ENCODE data around the gene CD320.

The CD320 gene

GRCh38 chr19:8338835-8339234 is 30.7 kb upstream of the CD320 start:
- Histone ChIP-seq H3K9me3 (ENCODE audit: low read length) (no peaks in the 10 kb centered on the region), H3K4me3 (ENCODE audit: low read length) (no peak overlapping the region), H2AFZ (ENCODE audit: low read depth, low read length) (no peak overlapping the region), H3K27me3 (ENCODE audit: insufficient read depth, low read length) (peaks cover 48% of the 10 kb centered on the region), H3K36me3 (ENCODE audit: insufficient read depth, low read length) (no peaks in the 10 kb centered on the region), H3K4me1 (ENCODE audit: insufficient read depth, low read length) (no peaks in the 10 kb centered on the region)

- H3K36me3 ChIP-seq (ENCODE audit: insufficient read depth, low read length), result no peaks in the 10 kb centered on the region
- no peak overlapping the region for H3K4me3 ChIP-seq (ENCODE audit: low read length)
- no peaks in the 10 kb centered on the region for H3K9me3 ChIP-seq (ENCODE audit: low read length)
- no peak overlapping the region for H2AFZ ChIP-seq (ENCODE audit: low read depth, low read length)
- peaks cover 54% of the 10 kb centered on the region for H3K27me3 ChIP-seq (ENCODE audit: insufficient read depth, low read length)
- H3K4me1 ChIP-seq (ENCODE audit: insufficient read depth, low read length), result peaks cover 8% of the 10 kb centered on the region
These were observed 29.6 kb upstream of the CD320 start for GRCh38 chr19:8337728-8338127.

- Histone ChIP-seq H3K27me3 (ENCODE audit: insufficient read depth, low read length) (peaks cover 48% of the 10 kb centered on the region), H3K4me3 (ENCODE audit: low read length) (no peak overlapping the region), H2AFZ (ENCODE audit: low read depth, low read length) (no peak overlapping the region), H3K4me1 (ENCODE audit: insufficient read depth, low read length) (peaks cover 8% of the 10 kb centered on the region), H3K36me3 (ENCODE audit: insufficient read depth, low read length) (no peaks in the 10 kb centered on the region), H3K9me3 (ENCODE audit: low read length) (no peaks in the 10 kb centered on the region)
These were observed 28.5 kb upstream of the CD320 start for GRCh38 chr19:8336660-8337059.

GRCh38 chr19:8336072-8336569 is 28.0 kb upstream of the CD320 start:
- Histone ChIP-seq H3K9me3 (ENCODE audit: low read length) (no peaks in the 10 kb centered on the region), H3K4me3 (ENCODE audit: low read length) (no peak overlapping the region), H3K4me1 (ENCODE audit: insufficient read depth, low read length) (peaks cover 8% of the 10 kb centered on the region), H3K36me3 (ENCODE audit: insufficient read depth, low read length) (no peaks in the 10 kb centered on the region), H2AFZ (ENCODE audit: low read depth, low read length) (no peak overlapping the region), H3K27me3 (ENCODE audit: insufficient read depth, low read length) (peaks cover 52% of the 10 kb centered on the region)

GRCh38 chr19:8335343-8336071 is 27.3 kb upstream of the CD320 start:
- Histone ChIP-seq H3K9me3 (ENCODE audit: low read length) (no peaks in the 10 kb centered on the region), H3K27me3 (ENCODE audit: insufficient read depth, low read length) (peaks cover 47% of the 10 kb centered on the region), H3K4me3 (ENCODE audit: low read length) (peak overlapping the region; percentile 47), H3K36me3 (ENCODE audit: insufficient read depth, low read length) (no peaks in the 10 kb centered on the region), H2AFZ (ENCODE audit: low read depth, low read length) (peak overlapping the region; percentile 80), H3K4me1 (ENCODE audit: insufficient read depth, low read length) (peaks cover 8% of the 10 kb centered on the region)

GRCh38 chr19:8334458-8335342 is 26.5 kb upstream of the CD320 start:
- Histone ChIP-seq H3K36me3 (ENCODE audit: insufficient read depth, low read length) (no peaks in the 10 kb centered on the region), H3K4me3 (ENCODE audit: low read length) (peak overlapping the region; percentile 47), H3K27me3 (ENCODE audit: insufficient read depth, low read length) (peaks cover 41% of the 10 kb centered on the region), H3K4me1 (ENCODE audit: insufficient read depth, low read length) (peaks cover 8% of the 10 kb centered on the region), H3K9me3 (ENCODE audit: low read length) (no peaks in the 10 kb centered on the region), H2AFZ (ENCODE audit: low read depth, low read length) (peak overlapping the region; percentile 80)

- Histone ChIP-seq H3K4me1 (ENCODE audit: insufficient read depth, low read length) (peaks cover 8% of the 10 kb centered on the region), H3K36me3 (ENCODE audit: insufficient read depth, low read length) (no peaks in the 10 kb centered on the region), H3K27me3 (ENCODE audit: insufficient read depth, low read length) (peaks cover 41% of the 10 kb centered on the region), H2AFZ (ENCODE audit: low read depth, low read length) (no peak overlapping the region), H3K9me3 (ENCODE audit: low read length) (no peaks in the 10 kb centered on the region), H3K4me3 (ENCODE audit: low read length) (peak overlapping the region; percentile 47)
These were observed 25.8 kb upstream of the CD320 start for GRCh38 chr19:8333767-8334457.

GRCh38 chr19:8332976-8333766 is 25.0 kb upstream of the CD320 start:
- Histone ChIP-seq H3K27me3 (ENCODE audit: insufficient read depth, low read length) (peaks cover 41% of the 10 kb centered on the region), H3K9me3 (ENCODE audit: low read length) (no peaks in the 10 kb centered on the region), H3K4me1 (ENCODE audit: insufficient read depth, low read length) (peaks cover 8% of the 10 kb centered on the region), H3K4me3 (ENCODE audit: low read length) (peak overlapping the region; percentile 47), H2AFZ (ENCODE audit: low read depth, low read length) (no peak overlapping the region), H3K36me3 (ENCODE audit: insufficient read depth, low read length) (no peaks in the 10 kb centered on the region)

GRCh38 chr19:8331263-8331845 is 23.2 kb upstream of the CD320 start:
- peaks cover 8% of the 10 kb centered on the region for H3K4me1 ChIP-seq (ENCODE audit: insufficient read depth, low read length)
- H3K9me3 ChIP-seq (ENCODE audit: low read length), result peaks cover 3% of the 10 kb centered on the region
- no peaks in the 10 kb centered on the region for H3K36me3 ChIP-seq (ENCODE audit: insufficient read depth, low read length)
- no peak overlapping the region for H3K4me3 ChIP-seq (ENCODE audit: low read length)
- peaks cover 34% of the 10 kb centered on the region for H3K27me3 ChIP-seq (ENCODE audit: insufficient read depth, low read length)
- no peak overlapping the region for H2AFZ ChIP-seq (ENCODE audit: low read depth, low read length)

GRCh38 chr19:8329996-8330395 is 21.8 kb upstream of the CD320 start:
- H3K4me3 ChIP-seq (ENCODE audit: low read length), result no peak overlapping the region
- no peaks in the 10 kb centered on the region for H3K36me3 ChIP-seq (ENCODE audit: insufficient read depth, low read length)
- H2AFZ ChIP-seq (ENCODE audit: low read depth, low read length), result no peak overlapping the region
- H3K9me3 ChIP-seq (ENCODE audit: low read length), result peaks cover 3% of the 10 kb centered on the region
- H3K4me1 ChIP-seq (ENCODE audit: insufficient read depth, low read length), result peaks cover 8% of the 10 kb centered on the region
- H3K27me3 ChIP-seq (ENCODE audit: insufficient read depth, low read length), result peaks cover 26% of the 10 kb centered on the region

GRCh38 chr19:8325454-8325853 is 17.3 kb upstream of the CD320 start:
- no peaks in the 10 kb centered on the region for H3K27me3 ChIP-seq (ENCODE audit: insufficient read depth, low read length)
- no peak overlapping the region for H3K4me3 ChIP-seq (ENCODE audit: low read length)
- peaks cover 23% of the 10 kb centered on the region for H3K36me3 ChIP-seq (ENCODE audit: insufficient read depth, low read length)
- peaks cover 3% of the 10 kb centered on the region for H3K9me3 ChIP-seq (ENCODE audit: low read length)
- H2AFZ ChIP-seq (ENCODE audit: low read depth, low read length), result no peak overlapping the region
- H3K4me1 ChIP-seq (ENCODE audit: insufficient read depth, low read length), result peaks cover 12% of the 10 kb centered on the region

All from neuron (in vitro differentiated cells).